Naive thymus-derived CD4-positive, alpha-beta T cell (primary cell): ENCODE data around the gene GUK1. TPM values are rescaled to one million over a fixed set of nuclear protein-coding genes. Genes with fewer than 3 reads are reported as not detected.

Experiments
- ATAC-seq: fragments of 150-1000 bp; cut with Tn5 transposase; 2 replicates; pipeline ENCODE4 v1.10.0; 2021; ENCODE audit warnings: mild to moderate bottlenecking, moderate library complexity
- CTCF ChIA-PET: fragments of 350-600 bp; sonication (Branson Sonifier 250); formaldehyde crosslinking; loops from one replicate; lab custom pipeline; 2021; ENCODE audit warnings: antibody characterized with exemption; lab: Charles Lee
- POLR2A ChIA-PET: fragments of 350-600 bp; sonication (Branson Sonifier 250); formaldehyde crosslinking; loops from one replicate; lab custom pipeline; 2021; ENCODE audit warnings: antibody characterized with exemption, inconsistent platforms; lab: Charles Lee
- DNase-seq, 9 donors: peaks; one replicate each; pipeline versions ENCODE4 v3.0.0 to v3.0.0-alpha.2; 2020 to 2022; ENCODE audit warnings: mixed read lengths in 1 of 9
- H3K27ac ChIP-seq: one replicate; pipeline ENCODE4 v1.7.0; 2013; ENCODE audit warnings: mild to moderate bottlenecking, low read depth, low read length, moderate library complexity
- H3K27me3 ChIP-seq, 2 donors: one replicate each; pipeline ENCODE4 v1.7.0; 2013; ENCODE audit warnings: low read length in 2 of 2, mild to moderate bottlenecking in 2 of 2, moderate library complexity in 2 of 2; ENCODE audit not compliant: control insufficient read depth in 2 of 2, insufficient read depth in 2 of 2
- H3K36me3 ChIP-seq, 3 experiments: 1 replicate in 2 of 3; 2 replicates in 1 of 3; pipeline ENCODE4 v1.7.0; 2013; ENCODE audit warnings: low read length in 3 of 3, mild to moderate bottlenecking in 3 of 3, moderate library complexity in 1 of 3; ENCODE audit not compliant: insufficient read depth in 3 of 3, control insufficient read depth in 2 of 3
- H3K4me1 ChIP-seq, 2 donors: one replicate each; pipeline ENCODE4 v1.7.0; 2013; ENCODE audit warnings: low read length in 2 of 2, mild to moderate bottlenecking in 2 of 2, moderate library complexity in 1 of 2; ENCODE audit not compliant: control insufficient read depth in 2 of 2, insufficient read depth in 2 of 2
- H3K4me3 ChIP-seq: 2 replicates; pipeline ENCODE4 v1.7.0; 2013; ENCODE audit warnings: mild to moderate bottlenecking, low read length
- H3K9me3 ChIP-seq, 3 experiments: 1 replicate in 2 of 3; 2 replicates in 1 of 3; pipeline ENCODE4 v1.7.0; 2013; ENCODE audit warnings: low read length in 3 of 3; ENCODE audit not compliant: control insufficient read depth in 2 of 3
- H3K27ac Mint-ChIP-seq, 9 donors: one replicate each; pipeline ENCODE4 v1.8.0; 2020 to 2022; ENCODE audit warnings: mixed read lengths in 9 of 9, mild to moderate bottlenecking in 8 of 9, moderate library complexity in 5 of 9, inconsistent platforms in 2 of 9
- H3K27me3 Mint-ChIP-seq, 5 donors: one replicate each; pipeline ENCODE4 v1.8.0; 2021 to 2022; ENCODE audit warnings: mixed read lengths in 5 of 5, mild to moderate bottlenecking in 1 of 5
- H3K36me3 Mint-ChIP-seq, 5 donors: one replicate each; pipeline ENCODE4 v1.8.0; 2020 to 2022; ENCODE audit warnings: mixed read lengths in 5 of 5, mild to moderate bottlenecking in 3 of 5, inconsistent platforms in 1 of 5
- H3K4me1 Mint-ChIP-seq, 7 donors: one replicate each; pipeline ENCODE4 v1.8.0; 2020 to 2022; ENCODE audit warnings: mixed read lengths in 7 of 7, mild to moderate bottlenecking in 3 of 7, inconsistent platforms in 1 of 7
- H3K4me3 Mint-ChIP-seq, 10 donors: one replicate each; pipeline ENCODE4 v1.8.0; 2020 to 2022; ENCODE audit warnings: mild to moderate bottlenecking in 10 of 10, mixed read lengths in 10 of 10, moderate library complexity in 6 of 10, inconsistent platforms in 2 of 10
- H3K9me3 Mint-ChIP-seq, 11 donors: one replicate each; pipeline ENCODE4 v1.8.0; 2020 to 2022; ENCODE audit warnings: mixed read lengths in 11 of 11, mild to moderate bottlenecking in 4 of 11, inconsistent platforms in 1 of 11, moderate library complexity in 1 of 11
- intact Hi-C, 2 donors: fragments of 100-400 bp; cut with micrococcal nuclease; formaldehyde crosslinking; loops; one replicate each; pipeline ENCODE4 v1.15.1; 2023
- polyA plus RNA-seq, 2 donors: library from polyadenylated mRNA; unstranded; fragments of 300-500 nt; fragmentation: Illumina TruSeq; gene quantifications; one replicate each; pipeline ENCODE4 v1.2.3, GENCODE V29; 2021
- total RNA-seq, 6 experiments: library from RNA in 5 of 6; stranded (reverse) in 5 of 6; gene quantifications; 1 replicate in 5 of 6; 2 replicates in 1 of 6; pipeline ENCODE4 v1.2.3 and lab custom pipeline; 2021 to 2026

Gene GUK1
- total and polyA plus RNA-seq, 7 experiments from 2014 or later: 145 to 315 (median 279) TPM

- Histone ChIP-seq H3K4me1 (peaks cover 0 to 11% of the 10 kb centered on the region in 2 donors), H3K27me3 (no peaks in the 10 kb centered on the region), H3K4me3 (no peak overlapping the region), H3K36me3 (no peaks in the 10 kb centered on the region), H3K27ac (no peak overlapping the region), H3K9me3 (no peaks in the 10 kb centered on the region)
- CTCF ChIA-PET: interaction anchor here (1.2 to 3.9 kb wide), 3 partner anchors 10 to 35 kb away, joined by 4 to 34 read pairs (median 6); partner anchors contain the start of genes IBA57 and MRPL55
- no peak overlapping the region for H3K4me3 Mint-ChIP-seq
- peaks cover 0 to 1% (median 0%) of the 10 kb centered on the region in 11 donors for H3K9me3 Mint-ChIP-seq
- intact Hi-C loops: loop anchor here (1.0 to 5.0 kb wide), 12 partner anchors 8 to 384 kb away; partner anchors contain the start of gene GUK1 (in 1 of the 2)
- POLR2A ChIA-PET: no interaction called here
- peaks cover 0 to 11% (median 7%) of the 10 kb centered on the region in 7 donors for H3K4me1 Mint-ChIP-seq
- H3K36me3 Mint-ChIP-seq: no peaks in the 10 kb centered on the region
- ATAC-seq: no peak
- peak in 1 of 9 donors; percentile 6 for DNase-seq
- H3K27ac Mint-ChIP-seq: no peak overlapping the region
- peaks cover 0 to 53% (median 9%) of the 10 kb centered on the region in 5 donors for H3K27me3 Mint-ChIP-seq
Measured at GRCh38 chr1:228131766-228132165, 8.3 kb upstream of the GUK1 start.

GRCh38 chr1:228134591-228134990 lies 5.5 kb upstream of the GUK1 start:
- no peak overlapping the region for H3K27ac Mint-ChIP-seq
- peaks cover 0 to 15% (median 7%) of the 10 kb centered on the region in 7 donors for H3K4me1 Mint-ChIP-seq
- H3K4me3 Mint-ChIP-seq: no peak overlapping the region
- Histone ChIP-seq H3K27ac (no peak overlapping the region), H3K27me3 (no peaks in the 10 kb centered on the region), H3K4me1 (peaks cover 0 to 22% of the 10 kb centered on the region in 2 donors), H3K4me3 (no peak overlapping the region), H3K36me3 (no peaks in the 10 kb centered on the region), H3K9me3 (no peaks in the 10 kb centered on the region)
- H3K36me3 Mint-ChIP-seq: no peaks in the 10 kb centered on the region
- ATAC-seq (no peak), DNase-seq (peak in 1 of 9 donors; percentile 14)
- ChIA-PET CTCF (interaction anchor here (0.7 to 1.2 kb wide), 2 partner anchors 32 to 38 kb away, joined by 3 read pairs; no protein-coding TSS in a partner anchor), POLR2A (interaction anchor here (6.7 kb wide), 1 partner anchor 30 kb away, joined by 109 read pairs; the partner anchor contains the start of gene IBA57)
- peaks cover 0 to 2% (median 0%) of the 10 kb centered on the region in 11 donors for H3K9me3 Mint-ChIP-seq
- H3K27me3 Mint-ChIP-seq: peaks cover 0 to 51% (median 0%) of the 10 kb centered on the region in 5 donors
- intact Hi-C loops: loop anchor here in 1 of 2 donors (5.0 kb wide), 1 partner anchor 368 kb away; no protein-coding TSS in a partner anchor

- peaks cover 0 to 7% (median 0%) of the 10 kb centered on the region in 11 donors for H3K9me3 Mint-ChIP-seq
- Histone ChIP-seq H3K27me3 (no peaks in the 10 kb centered on the region), H3K27ac (no peak overlapping the region), H3K36me3 (peaks cover 0 to 10% (median 0%) of the 10 kb centered on the region in 3 experiments), H3K4me1 (peaks cover 13 to 29% of the 10 kb centered on the region in 2 donors), H3K9me3 (no peaks in the 10 kb centered on the region), H3K4me3 (no peak overlapping the region)
- peak overlapping the region in 2 of 9 donors; percentile 11 to 52 for H3K27ac Mint-ChIP-seq
- peaks cover 0 to 8% (median 0%) of the 10 kb centered on the region in 5 donors for H3K36me3 Mint-ChIP-seq
- intact Hi-C loops: no loop called here
- POLR2A ChIA-PET: interaction anchor here (6.7 kb wide), 1 partner anchor 28 kb away, joined by 109 read pairs; the partner anchor contains the start of gene IBA57
- ATAC-seq (no peak), DNase-seq (no peak)
- no peak overlapping the region for H3K4me3 Mint-ChIP-seq
- peaks cover 3 to 20% (median 12%) of the 10 kb centered on the region in 7 donors for H3K4me1 Mint-ChIP-seq
- H3K27me3 Mint-ChIP-seq: peaks cover 0 to 45% (median 0%) of the 10 kb centered on the region in 5 donors
- CTCF ChIA-PET: interaction anchor here (1.2 to 1.3 kb wide), 3 partner anchors 18 to 363 kb away, joined by 3 read pairs; no protein-coding TSS in a partner anchor
Measured at GRCh38 chr1:228136901-228137300, 3.2 kb upstream of the GUK1 start.

- intact Hi-C loops: loop anchor here (1.0 to 2.0 kb wide), 2 partner anchors 8 to 267 kb away; partner anchors contain the start of gene TRIM11 (in 1 of the 2)
- H3K9me3 Mint-ChIP-seq: peaks cover 0 to 7% (median 0%) of the 10 kb centered on the region in 11 donors
- DNase-seq (no peak), ATAC-seq (no peak)
- POLR2A ChIA-PET: interaction anchor here (1.4 to 6.7 kb wide), 3 partner anchors 25 to 57 kb away, joined by 7 to 109 read pairs (median 8); partner anchors contain the start of genes ARF1, IBA57 and MRPL55
- peaks cover 23 to 43% (median 34%) of the 10 kb centered on the region in 7 donors for H3K4me1 Mint-ChIP-seq
- no peaks in the 10 kb centered on the region for H3K27me3 ChIP-seq
- peak overlapping the region; percentile 83 to 100 (median 99) for H3K27ac Mint-ChIP-seq
- H3K4me3 ChIP-seq: peak overlapping the region; percentile 88
- H3K9me3 ChIP-seq: no peaks in the 10 kb centered on the region
- peaks cover 37 to 49% of the 10 kb centered on the region in 2 donors for H3K4me1 ChIP-seq
- H3K27me3 Mint-ChIP-seq: peaks cover 0 to 30% (median 0%) of the 10 kb centered on the region in 5 donors
- peaks cover 0 to 11% (median 0%) of the 10 kb centered on the region in 5 donors for H3K36me3 Mint-ChIP-seq
- peak overlapping the region; percentile 87 to 99 (median 95) for H3K4me3 Mint-ChIP-seq
- H3K27ac ChIP-seq: peak overlapping the region; percentile 99
- CTCF ChIA-PET: interaction anchor here (1.4 kb wide), 1 partner anchor 26 kb away, joined by 9 read pairs; the partner anchor contains the start of gene IBA57
- peaks cover 0 to 12% (median 0%) of the 10 kb centered on the region in 3 experiments for H3K36me3 ChIP-seq
Measured at GRCh38 chr1:228139406-228139930, 611 bp upstream of the GUK1 start.

GRCh38 chr1:228140724-228141225 lies 696 bp downstream of the GUK1 start:
- Histone ChIP-seq H3K27me3 (no peaks in the 10 kb centered on the region), H3K27ac (peak overlapping the region; percentile 98), H3K36me3 (peaks cover 0 to 22% (median 0%) of the 10 kb centered on the region in 3 experiments), H3K4me1 (peaks cover 45 to 51% of the 10 kb centered on the region in 2 donors), H3K9me3 (no peaks in the 10 kb centered on the region), H3K4me3 (peak overlapping the region; percentile 87)
- ATAC-seq: no peak
- ChIA-PET CTCF (interaction anchor here (1.0 to 1.4 kb wide), 3 partner anchors 23 to 28 kb away, joined by 3 to 9 read pairs (median 4); partner anchors contain the start of gene IBA57), POLR2A (interaction anchor here (1.0 to 6.7 kb wide), 6 partner anchors 8 to 266 kb away, joined by 3 to 109 read pairs (median 6); partner anchors contain the start of genes ARF1, GJC2, IBA57 and MRPL55)
- Mint-ChIP-seq H3K36me3 (peaks cover 0 to 11% (median 0%) of the 10 kb centered on the region in 5 donors), H3K4me1 (peaks cover 23 to 48% (median 34%) of the 10 kb centered on the region in 7 donors), H3K9me3 (peaks cover 0 to 5% (median 0%) of the 10 kb centered on the region in 11 donors), H3K27ac (peak overlapping the region; percentile 56 to 100 (median 99)), H3K4me3 (peak overlapping the region; percentile 87 to 99 (median 95)), H3K27me3 (peaks cover 0 to 19% (median 0%) of the 10 kb centered on the region in 5 donors)
- no peak for DNase-seq
- intact Hi-C loops: loop anchor here (1.0 to 10.0 kb wide), 16 partner anchors 9 to 1733 kb away; partner anchors contain the start of genes ARF1 (in 2 of the 2), C1orf35 (in 2 of the 2), IBA57 (in 2 of the 2) and MRPL55 (in 2 of the 2)
